ENCODE results near the gene GLI1. TPM values are rescaled to one million over a fixed set of nuclear protein-coding genes. Genes with fewer than 3 reads are reported as not detected.
"Not testable (repeated sequence)": the region's sequence is repeated elsewhere in the genome, so short reads cannot be mapped to it uniquely, and the experiment has no call there.

Gene GLI1
- total RNA-seq, 1 experiment from 2014 or later: 6.4 TPM

GRCh38 chr12:57419495-57419894 lies 40.1 kb upstream of the GLI1 start:
- Histone ChIP-seq H3K79me2 (ENCODE audit: insufficient read depth, low read length) (peaks cover 4% of the 10 kb centered on the region; the same call in 1 of the 2 replicates), H3K4me2 (ENCODE audit: low read length) (no peak overlapping the region), H3K4me1 (ENCODE audit: control insufficient read depth in 1 of 2, insufficient read depth in 2 of 2, low read length in 2 of 2) (peaks cover 8 to 21% of the 10 kb centered on the region in 2 experiments), H3K36me3 (ENCODE audit: control insufficient read depth in 1 of 2, insufficient read depth in 2 of 2, low read length in 2 of 2) (no peaks in the 10 kb centered on the region), H2AFZ (ENCODE audit: low read depth, low read length, poor library complexity, severe bottlenecking) (no peak overlapping the region), H3K27me3 (ENCODE audit: insufficient read depth, low read length) (no peaks in the 10 kb centered on the region), H3K4me3 (replicated peaks in 1 of 2; ENCODE audit: low read depth in 1 of 2, low read length in 2 of 2) (no peak overlapping the region), H4K20me1 (ENCODE audit: insufficient read depth) (peaks cover 7% of the 10 kb centered on the region; the same call in 1 of the 2 replicates), H3K9me3 (ENCODE audit: control insufficient read depth in 1 of 2, insufficient read depth in 1 of 2, low read depth in 1 of 2, low read length in 2 of 2) (no peaks in the 10 kb centered on the region), H3K9ac (ENCODE audit: low read length) (no peak overlapping the region), H3K27ac (ENCODE audit: low read depth, low read length) (no peak overlapping the region), H3K9me2 (ENCODE audit: insufficient read depth) (no peaks in the 10 kb centered on the region)
- no peak for DNase-seq (ENCODE audit: low read depth, low spot score)
- ATAC-seq: no peak
- BruUV-seq (replicated peaks): no TSS peak
- no peak for TF ChIP-seq RAD21 (IDR thresholded peaks at IDR 0.05; ENCODE audit: low read depth)
- TF ChIP-seq ELF1 (IDR thresholded peaks at IDR 0.05; ENCODE audit: borderline replicate concordance, low read depth): no peak
- no peak for TF ChIP-seq JUND (IDR thresholded peaks at IDR 0.05)
- TF ChIP-seq ATF3 (IDR thresholded peaks at IDR 0.05): no peak
- no peak for TF ChIP-seq CBX3 (IDR thresholded peaks at IDR 0.05; ENCODE audit: low read depth)
- TF ChIP-seq SP1 (IDR thresholded peaks at IDR 0.05; ENCODE audit: low read depth): no peak
- TF ChIP-seq ZNF274 (IDR thresholded peaks at IDR 0.05; ENCODE audit: low read depth, low read length): no peak
- POLR2A ChIA-PET: interaction anchor here (0.9 kb wide), 1 partner anchor 9 kb away, joined by 3 read pairs; no protein-coding TSS in a partner anchor
- RAD21 ChIA-PET (ENCODE audit: low non-redundant PET in 1 of 2, low total read pairs in 2 of 2, uncharacterized antibody in 2 of 2, unreplicated experiment in 2 of 2): no interaction called here
- CTCF ChIA-PET: interaction anchor here (0.6 kb wide), 1 partner anchor 9 kb away, joined by 3 read pairs; no protein-coding TSS in a partner anchor
- intact Hi-C loops (cut with micrococcal nuclease): no loop called here

GRCh38 chr12:57420482-57420881 lies 39.1 kb upstream of the GLI1 start:
- ATAC-seq (no peak), DNase-seq (ENCODE audit: low read depth, low spot score) (no peak)
- H3K4me1 ChIP-seq (ENCODE audit: control insufficient read depth in 1 of 2, insufficient read depth in 2 of 2, low read length in 2 of 2): peaks cover 8 to 21% of the 10 kb centered on the region in 2 experiments
- ChIA-PET POLR2A (no interaction called here), CTCF (no interaction called here), RAD21 (ENCODE audit: low non-redundant PET in 1 of 2, low total read pairs in 2 of 2, uncharacterized antibody in 2 of 2, unreplicated experiment in 2 of 2) (no interaction called here)
- H3K9ac ChIP-seq (ENCODE audit: low read length): no peak overlapping the region
- H3K27ac ChIP-seq (ENCODE audit: low read depth, low read length): no peak overlapping the region
- no peak overlapping the region for H2AFZ ChIP-seq (ENCODE audit: low read depth, low read length, poor library complexity, severe bottlenecking)
- intact Hi-C loops (cut with micrococcal nuclease): no loop called here
- H3K4me3 ChIP-seq (replicated peaks in 1 of 2; ENCODE audit: low read depth in 1 of 2, low read length in 2 of 2): no peak overlapping the region
- no peaks in the 10 kb centered on the region for H3K27me3 ChIP-seq (ENCODE audit: insufficient read depth, low read length)
- no TSS peak for BruUV-seq (replicated peaks)
- H3K36me3 ChIP-seq (ENCODE audit: control insufficient read depth in 1 of 2, insufficient read depth in 2 of 2, low read length in 2 of 2): no peaks in the 10 kb centered on the region
- no peaks in the 10 kb centered on the region for H3K9me3 ChIP-seq (ENCODE audit: control insufficient read depth in 1 of 2, insufficient read depth in 1 of 2, low read depth in 1 of 2, low read length in 2 of 2)
- peaks cover 6% of the 10 kb centered on the region; the same call in 1 of the 2 replicates for H3K79me2 ChIP-seq (ENCODE audit: insufficient read depth, low read length)
- H4K20me1 ChIP-seq (ENCODE audit: insufficient read depth): peaks cover 3% of the 10 kb centered on the region; the same call in 1 of the 2 replicates
- no peaks in the 10 kb centered on the region for H3K9me2 ChIP-seq (ENCODE audit: insufficient read depth)
- TF ChIP-seq EGR1 (IDR thresholded peaks at IDR 0.05; ENCODE audit: low read depth): no peak
- H3K4me2 ChIP-seq (ENCODE audit: low read length): no peak overlapping the region

- intact Hi-C loops (cut with micrococcal nuclease); H3K9me2 ChIP-seq (ENCODE audit: insufficient read depth); H4K20me1 ChIP-seq (ENCODE audit: insufficient read depth); H3K9me3 ChIP-seq (ENCODE audit: control insufficient read depth in 1 of 2, insufficient read depth in 1 of 2, low read depth in 1 of 2, low read length in 2 of 2); H3K4me3 ChIP-seq (replicated peaks in 1 of 2; ENCODE audit: low read depth in 1 of 2, low read length in 2 of 2); BruUV-seq (replicated peaks); RAD21 ChIA-PET (ENCODE audit: low non-redundant PET in 1 of 2, low total read pairs in 2 of 2, uncharacterized antibody in 2 of 2, unreplicated experiment in 2 of 2); H3K36me3 ChIP-seq (ENCODE audit: control insufficient read depth in 1 of 2, insufficient read depth in 2 of 2, low read length in 2 of 2); ATAC-seq; H3K27ac ChIP-seq (ENCODE audit: low read depth, low read length); H2AFZ ChIP-seq (ENCODE audit: low read depth, low read length, poor library complexity, severe bottlenecking); H3K27me3 ChIP-seq (ENCODE audit: insufficient read depth, low read length); H3K4me2 ChIP-seq (ENCODE audit: low read length); DNase-seq (ENCODE audit: low read depth, low spot score); POLR2A ChIA-PET; H3K9ac ChIP-seq (ENCODE audit: low read length): not testable (repeated sequence)
- Histone ChIP-seq H3K4me1 (ENCODE audit: control insufficient read depth in 1 of 2, insufficient read depth in 2 of 2, low read length in 2 of 2) (peaks cover 4 to 19% of the 10 kb centered on the region in 2 experiments; a peak in 3 of 4 replicates), H3K79me2 (ENCODE audit: insufficient read depth, low read length) (peaks cover 21% of the 10 kb centered on the region)
- CTCF ChIA-PET: interaction anchor here (1.4 kb wide), 1 partner anchor 29 kb away, joined by 6 read pairs; the partner anchor contains the start of gene INHBE
These were observed 32.6 kb upstream of the GLI1 start for GRCh38 chr12:57426948-57427347.

Data from HCT116 (cell line).